GM20431 (cell line): Measurements from ENCODE around the gene CCDC181.
"Not testable (repeated sequence)": the region's sequence is repeated elsewhere in the genome, so short reads cannot be mapped to it uniquely, and the experiment has no call there.

Experiments used
- in situ Hi-C: fragments of 300-500 bp; cut with MseI, MboI; formaldehyde crosslinking; loops from one replicate; pipeline ENCODE4 v1.15.0; 2020; ENCODE audit warnings: low sequenced_read_pairs; ENCODE audit not compliant: unreplicated experiment

CCDC181 gene

GRCh38 chr1:169408340-169408739 lies 18.9 kb downstream of the CCDC181 start:
- in situ Hi-C loops, result not testable (repeated sequence)

DNA sequence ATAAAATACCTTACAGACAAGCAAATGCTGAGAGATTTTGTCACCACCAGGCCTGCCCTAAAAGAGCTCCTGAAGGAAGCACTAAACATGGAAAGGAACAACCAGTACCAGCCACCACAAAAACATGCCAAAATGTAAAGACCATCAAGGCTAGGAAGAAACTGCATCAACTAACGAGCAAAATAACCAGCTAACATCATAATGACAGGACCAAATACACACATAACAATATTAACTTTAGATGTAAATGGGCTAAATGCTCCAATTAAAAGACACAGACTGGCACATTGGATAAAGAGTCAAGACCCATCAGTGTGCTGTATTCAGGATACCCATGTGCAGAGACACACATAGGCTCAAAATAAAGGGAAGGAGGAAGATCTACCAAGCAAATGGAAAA lies 24.7 kb downstream of the CCDC181 start:
- in situ Hi-C loops, result not testable (repeated sequence)

- in situ Hi-C loops, result no loop called here
Measured at GRCh38 chr1:169395955-169396354, 31.3 kb downstream of the CCDC181 start.

GRCh38 chr1:169392406-169392805 lies 34.9 kb downstream of the CCDC181 start:
- in situ Hi-C loops, result no loop called here

- in situ Hi-C loops, result no loop called here
Measured at GRCh38 chr1:169390303-169390702, 37.0 kb downstream of the CCDC181 start.

DNA sequence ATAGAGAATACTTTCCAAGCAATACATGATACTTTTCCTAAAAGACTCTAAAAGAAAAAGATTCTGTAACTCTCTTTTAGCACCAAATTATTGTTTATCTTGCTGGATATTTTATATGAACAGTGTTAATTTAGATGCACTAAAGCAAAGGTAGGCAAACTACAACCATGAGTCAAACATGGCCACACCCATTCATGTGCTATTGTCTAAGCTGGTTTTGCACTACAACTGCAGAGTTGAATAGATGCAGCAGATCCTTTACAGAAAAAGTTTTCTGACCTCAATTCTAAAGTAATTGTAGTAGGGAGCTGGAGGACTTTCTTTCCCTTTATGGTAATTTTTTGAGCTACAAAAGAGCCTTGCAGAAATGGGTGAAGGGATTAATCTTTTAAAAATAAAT lies 39.9 kb downstream of the CCDC181 start:
- in situ Hi-C loops, result no loop called here

- in situ Hi-C loops, result no loop called here
Measured at GRCh38 chr1:169383449-169383848, 43.8 kb downstream of the CCDC181 start.

DNA sequence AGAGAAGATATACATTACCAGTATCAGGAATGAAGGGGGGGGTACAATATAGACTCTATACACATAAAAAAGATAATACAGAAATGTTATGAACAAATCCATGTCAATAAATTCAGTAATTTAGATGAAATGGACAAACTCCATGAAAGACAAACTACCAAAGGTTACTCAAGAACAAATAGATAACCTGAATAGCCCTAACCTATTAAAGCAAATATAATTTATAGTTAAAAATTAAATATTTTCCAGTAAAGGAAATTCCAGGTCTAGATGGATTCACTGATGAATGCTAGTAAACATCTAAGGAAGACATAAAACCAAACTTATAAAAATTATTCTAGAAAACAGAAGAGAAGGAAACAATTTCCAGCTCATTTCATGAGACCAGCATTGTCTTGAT lies 46.1 kb downstream of the CCDC181 start:
- in situ Hi-C loops, result no loop called here

DNA sequence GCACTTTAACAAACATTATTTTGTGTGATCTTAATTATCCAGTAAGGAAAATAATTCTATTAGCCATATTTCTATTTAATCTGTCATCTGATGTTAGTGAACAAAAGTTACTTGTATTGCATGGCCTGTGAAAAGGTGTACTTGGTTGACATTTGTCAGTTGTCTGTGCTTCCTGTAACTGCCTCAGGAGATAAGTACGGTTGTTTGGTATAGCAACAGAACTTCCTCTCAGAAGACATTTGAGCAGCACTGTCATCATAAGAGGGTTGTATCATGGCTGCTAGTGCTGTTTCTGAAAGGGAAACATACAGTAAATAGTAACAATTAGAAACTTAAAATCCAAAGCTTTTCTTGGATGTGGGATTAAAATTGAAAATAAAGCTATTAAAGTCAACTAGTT lies 55.9 kb downstream of the CCDC181 start:
- in situ Hi-C loops, result loop anchor here (25.0 kb wide), 1 partner anchor 934 kb away; no protein-coding TSS in a partner anchor

- in situ Hi-C loops, result loop anchor here (25.0 kb wide), 1 partner anchor 931 kb away; no protein-coding TSS in a partner anchor
Measured at GRCh38 chr1:169368406-169368769, 58.9 kb downstream of the CCDC181 start.

GRCh38 chr1:169367686-169368405 lies 59.4 kb downstream of the CCDC181 start, which contains the start of the genes BLZF1 and NME7:
Gene BLZF1, plus strand, starts transcription at chr1:169368195. Its CDS starts 1,328 bp downstream, at chr1:169369523.
Gene NME7, minus strand, starts transcription at chr1:169367797. Its CDS starts 87 bp downstream, at chr1:169367710.
- in situ Hi-C loops, result loop anchor here (25.0 kb wide), 1 partner anchor 931 kb away; no protein-coding TSS in a partner anchor

DNA sequence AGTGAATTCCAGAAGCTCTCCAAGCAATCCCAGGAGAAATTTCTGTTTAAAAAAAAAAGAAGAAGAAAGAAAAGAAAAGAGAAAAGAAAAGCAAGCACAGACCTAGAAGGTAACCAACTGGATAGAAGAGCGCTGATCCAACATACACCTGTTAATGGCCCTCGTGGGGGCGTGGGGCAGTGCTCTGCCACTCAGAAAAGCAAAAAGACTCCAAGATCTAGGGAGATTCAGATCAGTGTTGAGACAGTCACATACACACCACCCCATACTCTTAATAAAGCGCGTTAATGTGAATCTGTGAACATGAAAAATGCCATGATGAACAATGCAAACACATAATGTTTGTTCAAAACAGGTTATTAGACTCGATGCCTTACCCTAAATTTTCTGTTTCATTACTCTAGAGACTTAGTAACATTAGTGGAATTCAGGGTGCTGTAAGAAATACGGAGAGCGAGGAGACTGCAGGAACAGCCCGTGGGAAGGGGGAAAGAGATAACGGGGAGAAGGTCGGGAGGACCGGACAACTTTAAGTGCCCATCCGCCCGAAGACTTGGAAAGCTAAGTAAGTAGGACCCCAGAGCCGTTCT lies 60.1 kb downstream of the CCDC181 start:
- in situ Hi-C loops, result loop anchor here (25.0 kb wide), 1 partner anchor 930 kb away; no protein-coding TSS in a partner anchor

DNA sequence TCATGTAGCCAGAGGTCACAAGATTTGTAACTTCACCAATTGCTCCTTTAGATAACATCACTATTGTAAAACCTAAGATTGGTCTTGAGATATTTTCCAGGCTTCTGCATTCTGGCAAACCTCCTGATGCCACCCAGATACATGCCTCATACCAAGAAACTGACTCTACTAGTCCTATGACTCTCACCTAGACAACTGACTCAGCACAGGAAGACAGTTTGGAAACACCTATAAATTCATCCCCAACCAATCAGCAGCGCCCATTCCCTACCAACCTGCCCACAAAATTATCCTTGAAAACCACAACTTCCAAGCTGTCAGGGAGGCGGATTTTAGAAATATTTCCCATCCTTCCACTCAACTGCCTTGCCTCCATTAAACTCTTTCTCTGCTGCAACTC lies 62.3 kb downstream of the CCDC181 start:
- in situ Hi-C loops, result loop anchor here (25.0 kb wide), 1 partner anchor 928 kb away; no protein-coding TSS in a partner anchor

DNA sequence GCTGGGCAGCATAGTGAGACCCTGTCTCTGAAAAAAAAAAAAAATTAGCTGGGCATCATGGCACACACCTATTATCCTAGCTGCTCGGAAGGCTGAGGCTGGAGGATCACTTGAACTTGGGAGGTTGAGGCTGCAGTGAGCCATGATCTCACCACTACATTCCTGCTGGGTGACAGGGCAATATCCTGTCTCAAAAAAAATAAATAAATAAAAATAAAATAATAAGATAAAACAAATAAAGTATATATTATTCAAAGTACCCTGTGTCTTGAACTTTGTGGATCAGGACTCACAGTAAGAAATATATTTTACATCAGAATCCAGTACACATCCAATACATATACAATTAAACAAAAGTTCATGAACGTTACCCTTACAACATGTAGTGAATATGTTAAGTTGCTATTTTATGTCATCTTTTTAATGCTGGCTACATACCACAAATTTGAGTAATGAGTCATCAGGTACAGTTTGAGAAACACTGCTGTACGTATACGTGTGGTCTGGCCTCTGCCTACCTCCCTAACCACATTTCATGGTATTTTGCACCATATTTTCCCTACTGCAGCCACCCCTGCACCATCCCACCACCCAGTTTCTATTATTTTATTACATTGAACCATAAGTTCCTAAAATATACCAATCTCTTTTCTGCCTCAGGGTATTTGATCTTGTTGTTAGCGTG lies 64.1 kb downstream of the CCDC181 start:
- in situ Hi-C loops, result loop anchor here (25.0 kb wide), 1 partner anchor 926 kb away; no protein-coding TSS in a partner anchor

DNA sequence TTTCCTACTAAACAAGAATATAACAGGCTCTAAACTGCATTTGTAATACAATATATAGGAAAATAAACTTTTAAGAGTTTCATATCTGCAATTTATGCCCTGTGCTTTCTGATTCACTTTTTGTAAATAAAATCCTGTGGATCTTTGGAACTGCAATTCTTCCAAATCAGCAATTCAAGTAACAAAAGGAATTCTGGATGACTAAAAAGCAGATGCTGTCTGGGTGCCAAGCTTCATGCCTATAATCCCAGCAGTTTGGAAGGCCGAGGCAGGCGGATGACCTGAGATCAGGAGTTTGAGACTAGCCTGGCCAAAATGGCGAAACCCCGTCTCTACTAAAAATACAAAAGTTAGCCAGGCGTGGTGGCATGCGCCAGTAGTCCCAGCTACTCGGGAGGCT lies 66.0 kb downstream of the CCDC181 start:
- in situ Hi-C loops, result loop anchor here (25.0 kb wide), 1 partner anchor 924 kb away; no protein-coding TSS in a partner anchor

DNA sequence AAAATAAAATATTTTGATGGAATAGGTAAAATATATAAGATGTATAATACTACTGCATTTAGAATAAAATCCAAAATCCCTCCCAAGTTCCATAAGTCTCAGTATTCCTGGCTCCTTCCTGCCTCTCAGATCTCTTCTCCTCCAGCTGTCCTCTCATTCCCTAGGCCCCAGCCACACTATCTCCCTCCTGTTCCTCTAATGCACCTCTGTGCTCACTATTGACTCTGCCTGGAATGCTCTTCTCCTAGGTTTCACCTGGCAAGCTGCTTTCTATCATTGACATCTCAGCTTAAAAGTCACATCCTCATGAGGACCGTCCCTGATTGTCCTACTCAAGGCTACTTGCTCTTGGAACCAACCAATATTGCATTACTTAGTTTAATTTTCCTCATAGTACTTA lies 66.9 kb downstream of the CCDC181 start:
- in situ Hi-C loops, result loop anchor here (25.0 kb wide), 1 partner anchor 923 kb away; no protein-coding TSS in a partner anchor

DNA sequence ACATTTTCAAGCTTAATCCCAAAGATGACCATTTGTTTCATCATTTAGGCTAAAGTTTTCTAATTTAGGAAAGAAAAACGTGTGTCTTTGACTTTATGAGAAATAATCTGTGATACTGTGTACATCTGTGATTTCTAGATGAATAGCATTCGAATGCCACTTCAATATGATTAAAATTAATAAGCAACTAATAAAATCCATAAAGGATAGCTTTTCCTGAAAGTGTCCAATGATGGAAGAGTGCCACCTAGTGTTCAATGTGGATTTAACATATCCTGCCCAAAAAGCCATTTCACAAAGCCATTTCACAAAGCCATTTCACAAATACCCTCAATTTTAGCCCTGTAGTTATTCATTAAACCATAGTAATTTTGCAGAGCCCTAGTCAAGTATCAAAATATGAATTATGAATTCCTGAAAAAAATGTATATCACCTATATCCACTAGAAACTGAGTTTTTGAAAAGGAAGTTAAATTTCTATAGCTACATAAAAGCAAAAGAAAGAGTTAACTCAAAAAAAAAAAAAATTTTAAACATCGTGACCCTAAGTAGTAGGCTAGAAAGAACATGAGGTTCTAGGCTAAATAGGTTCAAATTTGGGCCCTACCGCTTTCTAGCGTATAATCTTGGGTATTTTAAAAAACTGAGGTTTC lies 78.8 kb downstream of the CCDC181 start:
- in situ Hi-C loops, result loop anchor here (25.0 kb wide), 1 partner anchor 736 kb away; no protein-coding TSS in a partner anchor

DNA sequence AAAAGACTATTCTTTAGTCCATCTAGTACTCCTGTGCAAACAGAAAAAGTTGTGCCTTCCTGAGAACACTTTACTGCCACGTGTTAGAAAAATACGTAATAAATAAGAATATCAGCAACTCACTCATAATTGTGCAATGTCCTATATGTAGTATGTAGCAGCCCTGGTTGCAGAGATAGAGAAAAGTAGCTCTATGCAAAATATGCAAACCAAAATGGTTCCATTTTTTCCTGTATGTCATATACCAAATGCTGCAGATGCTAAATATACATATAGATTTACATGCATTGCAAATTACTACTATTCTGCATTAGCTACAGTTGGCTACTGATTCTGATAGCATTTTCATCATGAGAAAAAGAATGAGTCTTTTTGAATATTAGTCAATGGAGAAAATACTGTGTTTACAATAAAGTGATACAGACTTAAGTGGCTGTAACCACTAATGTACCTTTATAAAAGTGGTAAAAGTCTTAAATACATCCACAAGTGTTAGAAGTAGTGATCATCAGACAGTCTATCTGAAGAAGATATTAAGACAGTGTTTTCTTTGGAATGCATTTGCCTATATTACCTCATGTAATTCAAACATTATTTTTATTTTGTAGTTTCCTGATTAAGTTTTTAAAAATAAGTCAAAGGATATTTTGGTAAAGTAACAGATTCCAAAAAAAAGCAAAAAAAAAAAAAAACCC lies 79.4 kb downstream of the CCDC181 start:
- in situ Hi-C loops, result loop anchor here (25.0 kb wide), 1 partner anchor 736 kb away; no protein-coding TSS in a partner anchor

- in situ Hi-C loops, result loop anchor here (25.0 kb wide), 1 partner anchor 734 kb away; no protein-coding TSS in a partner anchor
Measured at GRCh38 chr1:169346036-169346589, 81.2 kb downstream of the CCDC181 start.
